OCI-LY7 (cell line): ENCODE data around the gene MYBPHL. TPM values are rescaled to one million over a fixed set of nuclear protein-coding genes. Genes with fewer than 3 reads are reported as not detected.

Experiments
- BruUV-seq: library from RNA; stranded (reverse); fragments of 400-500 nt; replicated peaks from 2 replicates; lab custom pipeline; 2021; lab: Mats Ljungman, UMichigan
- CTCF ChIA-PET: fragments of 300-600 bp; sonication (Branson Sonifier 250); formaldehyde crosslinking; loops from one replicate; lab custom pipeline; 2022; ENCODE audit warnings: antibody characterized with exemption; ENCODE audit not compliant: unreplicated experiment; lab: Charles Lee
- POLR2A ChIA-PET: fragments of 300-600 bp; sonication (Branson Sonifier 250); formaldehyde crosslinking; loops from one replicate; lab custom pipeline; 2022; ENCODE audit warnings: antibody characterized with exemption; lab: Charles Lee
- DNase-seq: peaks from one replicate; pipeline ENCODE4 v3.0.0-alpha.2; 2015; ENCODE audit warnings: low spot score
- H2AFZ ChIP-seq: fragments of 200-600 bp; sonication (generic), shearing (Covaris generic); 2 replicates; pipeline ENCODE4 v1.6.1; 2014; ENCODE audit warnings: mild to moderate bottlenecking, antibody characterized with exemption, low read length, moderate library complexity
- H3K27ac ChIP-seq: fragments of 200-600 bp; sonication (generic); 2 replicates; pipeline ENCODE4 v1.5.1; 2014; ENCODE audit warnings: mixed run types, low read depth, mild to moderate bottlenecking, moderate library complexity, low read length, inconsistent platforms; ENCODE audit not compliant: poor library complexity, severe bottlenecking
- H3K36me3 ChIP-seq: fragments of 200-600 bp; sonication (generic); 2 replicates; pipeline ENCODE4 v1.6.1; 2014; ENCODE audit warnings: mild to moderate bottlenecking, antibody characterized with exemption, low read length, moderate library complexity, mixed read lengths; ENCODE audit not compliant: insufficient read depth
- H3K4me1 ChIP-seq: fragments of 200-600 bp; sonication (generic); 2 replicates; pipeline ENCODE4 v1.5.1; 2014; ENCODE audit warnings: mild to moderate bottlenecking, low read length; ENCODE audit not compliant: insufficient read depth, poor library complexity, severe bottlenecking
- H3K4me2 ChIP-seq: fragments of 200-600 bp; sonication (generic); 2 replicates; pipeline ENCODE4 v1.6.1; 2014; ENCODE audit warnings: mild to moderate bottlenecking, low read length
- H3K4me3 ChIP-seq: fragments of 200-600 bp; sonication (generic); 2 replicates; pipeline ENCODE4 v1.5.1; 2014; ENCODE audit warnings: mild to moderate bottlenecking, low read depth, low read length; ENCODE audit not compliant: poor library complexity, severe bottlenecking
- H3K79me2 ChIP-seq: fragments of 200-600 bp; sonication (generic); 2 replicates; pipeline ENCODE4 v1.6.1; 2016; ENCODE audit warnings: low read depth, mild to moderate bottlenecking, low read length, moderate library complexity, mixed read lengths; ENCODE audit not compliant: insufficient read depth
- H3K9me2 ChIP-seq: fragments of 200-600 bp; sonication (generic); 2 replicates; pipeline ENCODE4 v1.6.1; 2016; ENCODE audit warnings: mild to moderate bottlenecking, low read length, mixed read lengths; ENCODE audit not compliant: insufficient read depth
- H3K9me3 ChIP-seq: fragments of 200-600 bp; sonication (generic); 2 replicates; pipeline ENCODE4 v1.6.1; 2014; ENCODE audit warnings: mild to moderate bottlenecking, mixed run types, low read length, mixed read lengths
- H4K20me1 ChIP-seq: fragments of 200-600 bp; sonication (generic); 2 replicates; pipeline ENCODE4 v1.6.1; 2014; ENCODE audit warnings: mild to moderate bottlenecking, antibody characterized with exemption, low read length, moderate library complexity, mixed read lengths; ENCODE audit not compliant: insufficient read depth
- EZH2phosphoT487 ChIP-seq: fragments of 200-600 bp; sonication (generic); IDR thresholded peaks from 2 replicates; pipeline ENCODE4 v1.6.1; 2018; ENCODE audit warnings: low read depth, borderline replicate concordance, mild to moderate bottlenecking, mixed run types, antibody characterized with exemption, low read length, moderate library complexity, mixed read lengths
- intact Hi-C: fragments of 100-400 bp; cut with micrococcal nuclease; formaldehyde crosslinking; loops from one replicate; pipeline ENCODE4 v1.10.0; 2022; ENCODE audit not compliant: unreplicated experiment
- total RNA-seq, 2 experiments: library from RNA; depleted of rRNA in 1 of 2; stranded (reverse); fragments of >200 nt in 1 of 2; shearing (Covaris generic) in 1 of 2; gene quantifications; 2 replicates each; pipeline ENCODE4 v1.2.3, GENCODE V29; 2014 to 2022
- TF ChIP-seq, protein P1 (sequence below): fragments of 200-600 bp; sonication (generic); conservative IDR thresholded peaks from 2 replicates; pipeline ENCODE4 v1.5.1; 2014; ENCODE audit warnings: mild to moderate bottlenecking, antibody characterized with exemption, low read length, moderate library complexity, mixed read lengths

Gene MYBPHL
- total RNA-seq, 2 experiments from 2014 or later = 0.16 TPM; not detected in 1

DNA sequence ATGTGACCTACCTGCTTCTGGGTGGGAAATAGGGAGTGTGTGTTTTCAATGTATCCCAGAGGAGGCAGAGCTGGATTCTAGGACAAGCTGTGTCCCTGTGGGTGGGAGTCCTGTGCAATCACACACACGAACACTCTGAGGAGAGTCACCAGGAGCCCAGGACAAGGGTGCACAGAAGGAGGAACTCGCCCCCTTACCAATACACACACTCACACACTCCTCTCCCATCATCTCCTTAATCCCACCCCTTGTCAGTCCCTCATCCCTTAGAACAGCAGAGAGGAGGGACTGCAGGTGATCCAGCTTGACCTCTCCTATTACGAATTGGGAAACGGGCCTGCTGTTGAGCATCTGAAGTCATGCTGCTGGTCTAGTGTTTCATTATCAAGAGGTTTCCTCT lies 8.5 kb upstream of the MYBPHL start:
- CTCF ChIA-PET = no interaction called here
- Histone ChIP-seq H3K4me2 (no peak overlapping the region), H3K4me1 (no peaks in the 10 kb centered on the region), H3K36me3 (peaks cover 53% of the 10 kb centered on the region), H3K4me3 (no peak overlapping the region), H3K79me2 (no peaks in the 10 kb centered on the region), H3K27ac (no peak overlapping the region), H4K20me1 (no peaks in the 10 kb centered on the region), H3K9me2 (no peaks in the 10 kb centered on the region), H2AFZ (no peak overlapping the region), H3K9me3 (no peaks in the 10 kb centered on the region)
- intact Hi-C loops = no loop called here
- no peak for DNase-seq
- no peak for TF ChIP-seq EZH2phosphoT487
- TF ChIP-seq, protein P1, sequence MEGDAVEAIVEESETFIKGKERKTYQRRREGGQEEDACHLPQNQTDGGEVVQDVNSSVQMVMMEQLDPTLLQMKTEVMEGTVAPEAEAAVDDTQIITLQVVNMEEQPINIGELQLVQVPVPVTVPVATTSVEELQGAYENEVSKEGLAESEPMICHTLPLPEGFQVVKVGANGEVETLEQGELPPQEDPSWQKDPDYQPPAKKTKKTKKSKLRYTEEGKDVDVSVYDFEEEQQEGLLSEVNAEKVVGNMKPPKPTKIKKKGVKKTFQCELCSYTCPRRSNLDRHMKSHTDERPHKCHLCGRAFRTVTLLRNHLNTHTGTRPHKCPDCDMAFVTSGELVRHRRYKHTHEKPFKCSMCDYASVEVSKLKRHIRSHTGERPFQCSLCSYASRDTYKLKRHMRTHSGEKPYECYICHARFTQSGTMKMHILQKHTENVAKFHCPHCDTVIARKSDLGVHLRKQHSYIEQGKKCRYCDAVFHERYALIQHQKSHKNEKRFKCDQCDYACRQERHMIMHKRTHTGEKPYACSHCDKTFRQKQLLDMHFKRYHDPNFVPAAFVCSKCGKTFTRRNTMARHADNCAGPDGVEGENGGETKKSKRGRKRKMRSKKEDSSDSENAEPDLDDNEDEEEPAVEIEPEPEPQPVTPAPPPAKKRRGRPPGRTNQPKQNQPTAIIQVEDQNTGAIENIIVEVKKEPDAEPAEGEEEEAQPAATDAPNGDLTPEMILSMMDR = no peak
- POLR2A ChIA-PET = interaction anchor here (0.7 to 1.1 kb wide), 2 partner anchors 74 to 157 kb away, joined by 3 to 7 read pairs; no protein-coding TSS in a partner anchor
- no TSS peak for BruUV-seq

DNA sequence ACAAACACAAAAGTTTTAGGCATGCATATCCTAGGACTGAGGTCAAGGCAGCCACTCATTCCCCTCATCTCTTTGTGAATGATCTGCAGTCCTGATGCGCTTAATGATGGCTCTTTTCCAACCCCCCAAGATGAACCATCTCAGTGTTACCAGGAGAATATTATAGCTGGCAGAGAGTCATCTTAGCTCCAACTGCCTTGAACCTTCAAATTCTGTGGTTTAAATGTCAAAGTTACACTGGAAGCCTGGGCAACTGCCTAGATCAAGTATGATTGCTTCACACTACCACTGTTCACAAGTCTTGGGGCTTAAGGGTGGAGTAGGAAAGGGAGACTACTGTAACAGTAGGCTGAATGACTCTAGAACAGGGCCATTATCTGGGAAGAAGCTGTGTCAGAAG lies 8.0 kb upstream of the MYBPHL start:
- no TSS peak for BruUV-seq
- H4K20me1 ChIP-seq = no peaks in the 10 kb centered on the region
- no peak for TF ChIP-seq EZH2phosphoT487
- TF ChIP-seq, protein P1 = no peak
- no peaks in the 10 kb centered on the region for H3K9me3 ChIP-seq
- no peak overlapping the region for H3K4me2 ChIP-seq
- H3K4me3 ChIP-seq = no peak overlapping the region
- DNase-seq = no peak
- H3K4me1 ChIP-seq = no peaks in the 10 kb centered on the region
- intact Hi-C loops = no loop called here
- H3K79me2 ChIP-seq = no peaks in the 10 kb centered on the region
- CTCF ChIA-PET = no interaction called here
- H2AFZ ChIP-seq = no peak overlapping the region
- H3K27ac ChIP-seq = no peak overlapping the region
- POLR2A ChIA-PET = interaction anchor here (0.7 to 1.1 kb wide), 2 partner anchors 74 to 157 kb away, joined by 3 to 7 read pairs; no protein-coding TSS in a partner anchor
- H3K9me2 ChIP-seq = no peaks in the 10 kb centered on the region
- H3K36me3 ChIP-seq = peaks cover 49% of the 10 kb centered on the region

DNA sequence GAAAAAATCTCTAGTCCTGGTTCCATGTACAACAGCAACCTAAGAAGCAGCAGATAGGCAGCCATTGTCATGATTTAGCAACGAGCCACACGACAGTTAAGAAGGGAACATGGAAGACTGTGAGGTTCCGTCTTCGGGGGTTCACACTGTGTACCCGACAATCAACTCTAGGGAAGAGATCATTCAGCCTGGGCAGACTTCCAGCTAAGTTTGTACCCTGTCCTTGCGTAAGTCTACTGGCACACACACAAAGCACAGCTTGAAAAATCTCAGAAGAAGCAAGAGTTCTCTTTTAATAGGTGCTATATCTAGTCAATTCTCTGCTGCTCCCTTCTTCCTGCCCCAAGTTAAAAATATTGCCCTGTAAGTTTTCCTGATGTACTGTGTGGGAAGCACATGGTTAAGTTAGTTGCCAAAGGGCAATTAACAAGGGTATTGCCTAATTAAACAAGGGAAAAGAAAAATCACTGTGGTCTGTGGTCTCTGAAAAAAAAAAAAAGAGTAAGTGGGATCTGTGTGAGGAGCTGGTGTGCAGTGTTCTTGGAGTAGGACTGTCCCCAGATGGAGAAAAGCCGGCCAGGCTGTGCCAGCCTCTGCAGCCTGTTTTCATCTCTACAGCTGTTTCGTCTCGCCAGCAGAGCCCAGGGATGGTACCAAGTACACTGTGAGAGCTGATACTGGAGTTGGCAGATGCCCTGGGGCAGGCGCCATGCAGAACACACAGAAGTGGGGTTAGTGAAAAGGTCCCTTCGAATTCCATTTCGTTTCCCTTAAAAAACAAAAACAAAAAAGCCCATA lies 6.4 kb upstream of the MYBPHL start:
- ChIA-PET POLR2A (interaction anchor here (0.7 to 0.9 kb wide), 4 partner anchors 13 to 1187 kb away, joined by 3 to 6 read pairs (median 6); no protein-coding TSS in a partner anchor), CTCF (no interaction called here)
- H4K20me1 ChIP-seq = no peaks in the 10 kb centered on the region

More for the DNA sequence above, 6.4 kb upstream of the MYBPHL start:
- TF ChIP-seq, protein P1 = no peak
- no peak for TF ChIP-seq EZH2phosphoT487
- no peak for DNase-seq
- Histone ChIP-seq H3K4me1 (peaks cover 12% of the 10 kb centered on the region), H3K4me2 (no peak overlapping the region), H3K27ac (no peak overlapping the region), H2AFZ (no peak overlapping the region), H3K36me3 (peaks cover 43% of the 10 kb centered on the region), H3K9me3 (no peaks in the 10 kb centered on the region), H3K9me2 (no peaks in the 10 kb centered on the region), H3K79me2 (no peaks in the 10 kb centered on the region), H3K4me3 (no peak overlapping the region)
- no TSS peak for BruUV-seq
- intact Hi-C loops = no loop called here
